Measurements from ENCODE around the gene SLFN14.

DNA sequence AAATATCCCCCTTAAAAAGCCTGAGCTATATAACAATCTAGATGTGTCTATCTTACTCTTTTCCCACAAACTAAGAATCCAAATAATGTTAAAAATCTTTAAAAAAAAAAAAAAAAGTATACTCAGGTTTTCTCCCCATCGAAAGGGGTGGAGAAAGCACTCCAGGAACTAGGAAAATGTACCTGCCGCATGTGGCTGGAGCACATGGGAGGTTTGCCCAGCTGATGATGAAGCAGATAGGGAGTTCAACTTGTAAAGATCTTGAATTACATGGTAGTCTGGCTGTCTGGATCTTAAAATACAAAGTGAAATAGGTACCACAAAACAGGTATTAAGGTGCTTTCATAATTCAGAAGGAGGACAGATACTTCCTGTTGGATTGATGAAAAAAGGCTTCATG, 8.8 kb upstream of the SLFN14 start:
- TF ChIP-seq, protein P1, sequence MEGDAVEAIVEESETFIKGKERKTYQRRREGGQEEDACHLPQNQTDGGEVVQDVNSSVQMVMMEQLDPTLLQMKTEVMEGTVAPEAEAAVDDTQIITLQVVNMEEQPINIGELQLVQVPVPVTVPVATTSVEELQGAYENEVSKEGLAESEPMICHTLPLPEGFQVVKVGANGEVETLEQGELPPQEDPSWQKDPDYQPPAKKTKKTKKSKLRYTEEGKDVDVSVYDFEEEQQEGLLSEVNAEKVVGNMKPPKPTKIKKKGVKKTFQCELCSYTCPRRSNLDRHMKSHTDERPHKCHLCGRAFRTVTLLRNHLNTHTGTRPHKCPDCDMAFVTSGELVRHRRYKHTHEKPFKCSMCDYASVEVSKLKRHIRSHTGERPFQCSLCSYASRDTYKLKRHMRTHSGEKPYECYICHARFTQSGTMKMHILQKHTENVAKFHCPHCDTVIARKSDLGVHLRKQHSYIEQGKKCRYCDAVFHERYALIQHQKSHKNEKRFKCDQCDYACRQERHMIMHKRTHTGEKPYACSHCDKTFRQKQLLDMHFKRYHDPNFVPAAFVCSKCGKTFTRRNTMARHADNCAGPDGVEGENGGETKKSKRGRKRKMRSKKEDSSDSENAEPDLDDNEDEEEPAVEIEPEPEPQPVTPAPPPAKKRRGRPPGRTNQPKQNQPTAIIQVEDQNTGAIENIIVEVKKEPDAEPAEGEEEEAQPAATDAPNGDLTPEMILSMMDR (IDR thresholded peaks at IDR 0.05), result no peak
- TF ChIP-seq POLR2A (IDR thresholded peaks at IDR 0.05), result no peak
